HL-60 (cell line): ENCODE results near the gene MEIS1.

Experiments
- DNase-seq, 2 experiments: peaks; one replicate each; pipeline ENCODE4 v3.0.0-alpha.2; 2010 to 2020; ENCODE audit warnings: low read depth in 1 of 2, low spot score in 1 of 2
- H3K27ac ChIP-seq: fragments of 250-450 bp; sonication (Bioruptor Pico); replicated peaks from 2 replicates; pipeline ENCODE4 v1.5.1; 2020; ENCODE audit warnings: mild to moderate bottlenecking, moderate library complexity
- H3K27me3 ChIP-seq: fragments of 250-450 bp; sonication (Bioruptor Pico); 2 replicates; pipeline ENCODE4 v1.5.1; 2021; ENCODE audit warnings: mild to moderate bottlenecking, moderate library complexity; ENCODE audit not compliant: insufficient read depth, poor library complexity, severe bottlenecking
- H3K4me3 ChIP-seq: replicated peaks from 2 replicates; pipeline ENCODE4 v1.5.1; 2011; ENCODE audit warnings: mild to moderate bottlenecking, control low read depth, low read length; ENCODE audit not compliant: insufficient read depth
- CTCF ChIP-seq: IDR thresholded peaks from one replicate; pipeline ENCODE4 v1.5.1; 2011; ENCODE audit warnings: low read length, control low read depth, inconsistent platforms; ENCODE audit not compliant: insufficient read depth
- GABPA ChIP-seq: IDR thresholded peaks from 2 replicates; pipeline ENCODE4 v1.6.1; 2012; ENCODE audit warnings: low read depth
- POLR2AphosphoS5 ChIP-seq: IDR thresholded peaks from 2 replicates; pipeline ENCODE4 v1.6.1; 2012; ENCODE audit warnings: low read depth
- REST ChIP-seq: IDR thresholded peaks from 2 replicates; pipeline ENCODE4 v1.6.1; 2012; ENCODE audit warnings: low read depth; ENCODE audit not compliant: insufficient replicate concordance
- SPI1 ChIP-seq: IDR thresholded peaks from 2 replicates; pipeline ENCODE4 v1.6.1; 2012; ENCODE audit warnings: low read depth, mild to moderate bottlenecking, borderline replicate concordance

MEIS1 gene

GRCh38 chr2:66498289-66498975, 63.5 kb downstream of the MEIS1 start:
- no peak overlapping the region for H3K4me3 ChIP-seq
- no peak for DNase-seq
- H3K27ac ChIP-seq = no peak overlapping the region
- no peak for TF ChIP-seq GABPA
- no peak for TF ChIP-seq REST
- no peak for TF ChIP-seq POLR2AphosphoS5
- TF ChIP-seq SPI1 = no peak
- TF ChIP-seq CTCF = no peak
- no peaks in the 10 kb centered on the region for H3K27me3 ChIP-seq

- H3K4me3 ChIP-seq = no peak overlapping the region
- H3K27ac ChIP-seq = no peak overlapping the region
- H3K27me3 ChIP-seq = no peaks in the 10 kb centered on the region
- no peak for TF ChIP-seq POLR2AphosphoS5
- no peak for TF ChIP-seq SPI1
- no peak for TF ChIP-seq CTCF
- DNase-seq = no peak
Measured at GRCh38 chr2:66501267-66501666, 66.3 kb downstream of the MEIS1 start.

- no peak overlapping the region for H3K4me3 ChIP-seq
- DNase-seq = no peak
- no peak overlapping the region for H3K27ac ChIP-seq
- TF ChIP-seq POLR2AphosphoS5 = no peak
- no peak for TF ChIP-seq GABPA
- no peak for TF ChIP-seq SPI1
- TF ChIP-seq CTCF = no peak
- TF ChIP-seq REST = no peak
- no peaks in the 10 kb centered on the region for H3K27me3 ChIP-seq
Measured at GRCh38 chr2:66506265-66506664, 71.3 kb downstream of the MEIS1 start.

- H3K27me3 ChIP-seq = no peaks in the 10 kb centered on the region
- H3K4me3 ChIP-seq = no peak overlapping the region
- DNase-seq = no peak
- H3K27ac ChIP-seq = no peak overlapping the region
- no peak for TF ChIP-seq CTCF
- no peak for TF ChIP-seq POLR2AphosphoS5
- TF ChIP-seq REST = no peak
- TF ChIP-seq GABPA = no peak
- no peak for TF ChIP-seq SPI1
Measured at GRCh38 chr2:66507673-66508201, 72.8 kb downstream of the MEIS1 start.
